Sigmoid colon (tissue), 7 donors: ENCODE results near the gene ERRFI1. TPM values are rescaled to one million over a fixed set of nuclear protein-coding genes. Genes with fewer than 3 reads are reported as not detected.

Experiments used
- DNase-seq: peaks from one replicate; pipeline ENCODE4 v3.0.0-alpha.2; 2019
- H3K27ac ChIP-seq, 4 donors: fragments of 200-600 bp; sonication (generic); one replicate each; pipeline ENCODE4 v1.5.1; 2016 to 2019; ENCODE audit warnings: mild to moderate bottlenecking in 1 of 4
- H3K27me3 ChIP-seq, 3 donors: fragments of 200-600 bp; sonication (generic); one replicate each; pipeline ENCODE4 v1.5.1; 2019; ENCODE audit warnings: mild to moderate bottlenecking in 1 of 3
- H3K36me3 ChIP-seq, 4 donors: fragments of 200-600 bp; sonication (generic); one replicate each; pipeline ENCODE4 v1.5.1; 2016 to 2019
- H3K4me1 ChIP-seq, 4 donors: fragments of 200-600 bp; sonication (generic); one replicate each; pipeline ENCODE4 v1.5.1; 2017 to 2019
- H3K4me3 ChIP-seq, 4 donors: fragments of 200-600 bp; sonication (generic); one replicate each; pipeline ENCODE4 v1.5.1; 2017 to 2019; ENCODE audit warnings: mild to moderate bottlenecking in 2 of 4, moderate library complexity in 1 of 4
- H3K9me3 ChIP-seq, 4 donors: fragments of 200-600 bp in 3 of 4; sonication (generic) in 3 of 4; one replicate each; pipeline versions ENCODE4 v1.5.1 to v1.6.1; 2013 to 2019
- CTCF ChIP-seq, 4 experiments: fragments of 450-650 bp in 3 of 4; fragments of 200-600 bp in 1 of 4; IDR thresholded peaks; one replicate each; pipeline ENCODE4 v1.5.1; 2016 to 2019; ENCODE audit warnings: antibody characterized with exemption in 4 of 4, mild to moderate bottlenecking in 3 of 4, moderate library complexity in 2 of 4
- EP300 ChIP-seq, 4 donors: sonication (generic); formaldehyde crosslinking; IDR thresholded peaks; one replicate each; pipeline ENCODE4 v1.6.1; 2017; ENCODE audit warnings: antibody characterized with exemption in 4 of 4
- POLR2A ChIP-seq, 2 donors: fragments of 450-650 bp; IDR thresholded peaks; one replicate each; pipeline ENCODE4 v1.6.1; 2016; ENCODE audit warnings: antibody characterized with exemption in 2 of 2, mild to moderate bottlenecking in 2 of 2, moderate library complexity in 2 of 2
- POLR2AphosphoS5 ChIP-seq, 4 donors: sonication (generic); formaldehyde crosslinking; IDR thresholded peaks; one replicate each; pipeline ENCODE4 v1.6.1; 2017; ENCODE audit warnings: antibody characterized with exemption in 4 of 4
- WGBS, 2 donors: extraction: QIAGEN DNeasy Blood & Tissue Kit; methylation state at CpG; one replicate each; pipeline ENCODE4 v1.1.7; 2013; 5-methylcytosine and 5-hydroxymethylcytosine counted together
- intact Hi-C: fragments of 100-400 bp; cut with DNase I; formaldehyde crosslinking; loops from one replicate; pipeline ENCODE4 v1.15.1; 2023
- polyA plus RNA-seq, 3 donors: library from polyadenylated mRNA; stranded (reverse); fragments of 200-250 nt; gene quantifications; one replicate each; pipeline ENCODE4 v1.2.3, GENCODE V29; 2013
- total RNA-seq, 4 donors: library from RNA; depleted of rRNA; stranded (reverse); fragments of >200 nt; gene quantifications; one replicate each; pipeline ENCODE4 v1.1.0, GENCODE V29; 2016
- donor health status: healthy with polysubstance abuse.
- donor health status: Bipolar disorder and iron deficiency.
- donor health status: healthy.

Gene ERRFI1
- total and polyA plus RNA-seq, 7 donors, result 28.4 to 131 (median 81.1) TPM

- H3K27me3 ChIP-seq, result no peaks in the 10 kb centered on the region
- H3K27ac ChIP-seq, result no peak overlapping the region
- peaks cover 0 to 45% (median 31%) of the 10 kb centered on the region in 4 donors for H3K36me3 ChIP-seq
- TF ChIP-seq POLR2AphosphoS5 (IDR thresholded peaks at IDR 0.05), result peak in 1 of 4 donors; percentile 15
- TF ChIP-seq POLR2A (IDR thresholded peaks at IDR 0.05), result no peak
- no peaks in the 10 kb centered on the region for H3K9me3 ChIP-seq
- 85 to 87% methylated on average over 15 of the region's 15 CpGs for WGBS, 2 donors
- H3K4me3 ChIP-seq, result no peak overlapping the region
- peaks cover 0 to 19% (median 1%) of the 10 kb centered on the region in 4 donors for H3K4me1 ChIP-seq
- intact Hi-C loops, result no loop called here
- no peak for DNase-seq
Observed at GRCh38 chr1:7985851-7986612, 40.1 kb downstream of the ERRFI1 start.

GRCh38 chr1:7984811-7985210 is 41.3 kb downstream of the ERRFI1 start:
- Histone ChIP-seq H3K27ac (no peak overlapping the region), H3K4me1 (peaks cover 0 to 17% (median 1%) of the 10 kb centered on the region in 4 donors), H3K36me3 (peaks cover 0 to 58% (median 34%) of the 10 kb centered on the region in 4 donors), H3K27me3 (no peaks in the 10 kb centered on the region), H3K9me3 (no peaks in the 10 kb centered on the region), H3K4me3 (no peak overlapping the region)
- intact Hi-C loops, result no loop called here
- DNase-seq, result no peak
- TF ChIP-seq CTCF (IDR thresholded peaks at IDR 0.05), result no peak
- TF ChIP-seq POLR2A (IDR thresholded peaks at IDR 0.05), result no peak
- no peak for TF ChIP-seq EP300 (IDR thresholded peaks at IDR 0.05)
- TF ChIP-seq POLR2AphosphoS5 (IDR thresholded peaks at IDR 0.05), result no peak
- WGBS, 2 donors, result 94 to 96% methylated on average over 15 of the region's 15 CpGs

GRCh38 chr1:7983086-7983778 is 42.9 kb downstream of the ERRFI1 start:
- Histone ChIP-seq H3K4me3 (no peak overlapping the region), H3K27ac (no peak overlapping the region), H3K36me3 (peaks cover 7 to 73% (median 46%) of the 10 kb centered on the region in 4 donors), H3K4me1 (peaks cover 0 to 7% (median 1%) of the 10 kb centered on the region in 4 donors), H3K9me3 (no peaks in the 10 kb centered on the region), H3K27me3 (no peaks in the 10 kb centered on the region)
- TF ChIP-seq CTCF (IDR thresholded peaks at IDR 0.05), result no peak
- no peak for TF ChIP-seq EP300 (IDR thresholded peaks at IDR 0.05)
- TF ChIP-seq POLR2A (IDR thresholded peaks at IDR 0.05), result no peak
- no peak for TF ChIP-seq POLR2AphosphoS5 (IDR thresholded peaks at IDR 0.05)
- no peak for DNase-seq
- intact Hi-C loops, result no loop called here
- WGBS, 2 donors, result 95% methylated on average over 15 of the region's 15 CpGs

- Histone ChIP-seq H3K9me3 (no peaks in the 10 kb centered on the region), H3K4me1 (peaks cover 0 to 12% (median 3%) of the 10 kb centered on the region in 4 donors), H3K27ac (peak overlapping the region in 1 of 4 donors; percentile 20), H3K27me3 (no peaks in the 10 kb centered on the region), H3K4me3 (no peak overlapping the region), H3K36me3 (peaks cover 7 to 84% (median 42%) of the 10 kb centered on the region in 4 donors)
- intact Hi-C loops, result no loop called here
- 89 to 95% methylated on average over 7 of the region's 7 CpGs for WGBS, 2 donors
- no peak for DNase-seq
- TF ChIP-seq CTCF (IDR thresholded peaks at IDR 0.05), result no peak
- TF ChIP-seq POLR2A (IDR thresholded peaks at IDR 0.05), result no peak
- TF ChIP-seq EP300 (IDR thresholded peaks at IDR 0.05), result no peak
- no peak for TF ChIP-seq POLR2AphosphoS5 (IDR thresholded peaks at IDR 0.05)
Observed at GRCh38 chr1:7980984-7981383, 45.1 kb downstream of the ERRFI1 start.
